Occipital lobe (tissue), 2 donors: ENCODE measurements around the gene PIP4K2C. TPM values are rescaled to one million over a fixed set of nuclear protein-coding genes. Genes with fewer than 3 reads are reported as not detected.
A peak's percentile ranks its signal among the peaks of the same experiment; 100 is the strongest.
"Not testable (repeated sequence)": the region's sequence is repeated elsewhere in the genome, so short reads cannot be mapped to it uniquely, and the experiment has no call there.

Experiments used
- DNase-seq: peaks from one replicate; lab custom pipeline; 2025; lab: John Stamatoyannopoulos, UW
- total RNA-seq: library from RNA; depleted of rRNA; stranded (reverse); fragments of >200 nt; gene quantifications from one replicate; pipeline ENCODE4 v1.2.3, GENCODE V29; 2014

PIP4K2C gene
- total RNA-seq, 1 donor from 2014 or later: 13.6 TPM

DNA sequence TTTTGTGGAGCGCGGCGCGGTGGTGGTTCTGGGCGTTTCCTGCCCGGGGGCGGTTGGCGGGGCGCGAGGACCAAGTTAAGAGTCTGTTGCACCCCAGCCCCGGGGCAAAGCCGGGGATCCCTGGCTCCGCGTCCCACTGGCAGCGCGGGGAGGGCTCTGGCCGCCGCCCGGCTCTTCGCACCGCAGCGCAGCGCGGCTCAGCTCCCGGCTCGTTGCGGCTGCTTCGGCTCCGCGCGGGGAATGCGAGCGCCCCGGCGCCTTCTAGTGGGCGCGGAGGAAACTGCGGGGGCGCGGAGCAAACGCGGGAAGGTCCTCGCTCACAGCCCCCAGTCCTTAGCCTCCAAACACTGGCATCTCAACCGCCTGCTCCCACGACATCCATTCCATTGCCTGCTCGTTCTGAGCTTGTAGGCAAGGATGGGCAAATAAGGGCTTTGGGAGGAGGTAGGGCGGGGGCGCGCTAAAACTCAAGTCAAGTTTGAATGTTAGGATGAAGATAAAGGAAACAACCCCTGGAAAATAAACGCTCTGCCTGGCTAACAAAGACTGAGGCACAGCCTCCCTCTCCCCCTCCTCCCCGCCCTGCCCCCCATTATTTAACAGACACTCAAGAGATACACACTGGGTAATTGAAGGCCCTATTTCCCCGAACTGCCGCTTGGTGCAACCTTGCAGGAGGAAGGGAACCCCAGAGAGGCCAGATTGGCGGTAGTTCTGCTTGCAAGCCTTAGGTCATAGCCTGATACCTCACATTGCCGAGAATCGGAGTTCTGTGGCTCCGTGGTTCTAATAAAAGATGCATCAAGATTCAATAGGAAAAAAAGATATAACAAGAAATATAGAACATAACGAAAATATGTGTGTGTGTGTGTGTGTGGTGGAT lies 42.2 kb downstream of the PIP4K2C start, which contains the start of gene B4GALNT1:
Gene B4GALNT1, minus strand, starts transcription at position 244 of the 883 bp plus-strand sequence. CDS start 1,069 bp downstream, outside the sequence.
- DNase-seq: peak; percentile 60

GRCh38 chr12:57636731-57637130 lies 45.7 kb downstream of the PIP4K2C start:
- not testable (repeated sequence) for DNase-seq

GRCh38 chr12:57637364-57637763 lies 46.4 kb downstream of the PIP4K2C start:
- DNase-seq: no peak

DNA sequence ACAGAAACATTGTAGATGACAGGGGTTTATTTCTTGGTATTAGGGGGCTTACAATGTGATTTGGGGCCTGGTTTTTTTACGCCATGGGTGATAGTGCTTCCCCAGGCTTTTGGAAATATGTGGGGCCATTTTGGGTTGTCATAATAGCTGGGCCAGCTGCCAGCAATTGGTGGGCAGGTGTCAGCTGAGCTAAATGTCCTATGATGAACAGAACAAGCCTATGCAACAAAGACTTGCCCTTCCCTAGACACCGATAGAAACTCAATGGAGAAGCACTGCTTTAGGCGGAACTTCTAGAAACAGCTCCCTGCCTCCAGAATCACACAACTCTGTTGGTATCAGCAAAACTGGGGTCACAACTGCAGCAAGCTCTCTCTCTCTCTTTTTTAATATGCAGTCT lies 47.1 kb downstream of the PIP4K2C start:
- no peak for DNase-seq

DNA sequence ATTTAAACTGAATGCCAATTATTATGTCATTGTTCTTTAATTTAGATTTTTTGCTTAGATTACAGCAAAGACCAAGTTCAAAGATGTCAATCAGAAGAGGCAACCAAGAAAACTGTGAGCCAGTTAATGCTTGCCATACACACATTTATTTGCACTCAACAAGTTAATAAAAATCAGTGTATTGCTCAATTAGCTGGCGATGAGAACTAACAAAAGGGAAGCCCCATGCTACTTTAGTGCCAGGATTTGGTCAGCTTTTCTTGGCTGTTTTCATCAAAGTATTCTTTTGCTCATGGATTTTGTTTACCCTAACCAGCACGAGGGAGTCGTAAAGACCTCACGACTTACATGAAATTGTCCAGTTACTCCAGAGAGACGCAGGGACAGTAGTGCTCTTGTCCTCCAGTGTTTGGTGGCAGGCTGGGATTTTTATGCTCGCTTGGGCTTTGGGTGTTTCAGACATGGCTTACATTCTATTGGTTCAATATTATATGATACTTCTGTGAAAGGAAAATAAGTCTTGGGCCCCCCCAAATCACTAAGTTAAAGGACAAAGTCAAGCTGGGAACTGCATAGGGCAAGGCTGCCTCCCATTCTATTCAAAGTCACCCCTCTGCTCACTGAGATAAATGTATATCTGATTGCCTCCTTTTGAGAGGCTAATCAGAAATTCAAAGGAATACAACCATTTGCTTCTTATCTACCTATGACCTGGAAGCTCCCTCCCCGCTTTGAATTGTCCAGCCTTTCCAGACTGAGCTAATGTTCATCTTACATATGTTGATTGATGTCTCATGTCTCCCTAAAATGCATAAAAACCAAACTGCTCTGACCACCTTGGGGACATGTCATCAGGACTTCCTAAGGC lies 49.4 kb downstream of the PIP4K2C start:
- no peak for DNase-seq

DNA sequence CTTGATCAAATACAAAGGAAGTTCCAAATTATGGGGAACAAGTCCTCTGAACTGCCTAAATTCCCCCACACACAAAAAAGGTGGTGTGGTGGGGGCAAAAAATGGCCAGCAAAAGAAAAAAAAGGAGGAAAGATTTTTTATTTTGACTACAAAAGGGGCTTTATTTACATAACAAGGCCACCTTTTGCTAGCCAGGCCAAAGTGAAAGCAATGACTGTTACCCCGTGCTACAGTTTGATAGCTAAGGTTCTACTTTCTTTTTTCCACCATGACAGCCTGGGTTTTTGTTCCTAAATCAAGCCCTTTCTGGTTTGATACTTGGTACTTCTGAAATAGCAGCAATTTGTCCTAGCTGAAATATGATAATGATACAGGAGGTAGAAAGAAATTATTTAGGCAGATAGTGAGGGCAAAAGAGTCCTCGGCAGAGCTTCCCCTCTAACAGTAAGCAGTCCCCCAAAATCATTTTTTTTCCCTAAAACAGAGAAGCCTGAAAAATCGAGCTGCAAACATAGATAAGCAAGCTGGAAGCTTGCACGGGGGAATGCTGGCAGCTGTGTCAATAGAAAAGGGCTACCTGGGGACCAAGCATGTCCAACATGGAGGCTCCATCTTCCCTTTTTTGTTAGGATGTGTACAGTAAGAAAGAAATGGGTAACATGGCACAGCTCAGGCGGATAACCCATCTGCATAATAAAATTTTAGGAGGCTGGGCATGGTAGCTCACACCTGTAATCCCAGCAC lies 50.9 kb downstream of the PIP4K2C start:
- DNase-seq: no peak

DNA sequence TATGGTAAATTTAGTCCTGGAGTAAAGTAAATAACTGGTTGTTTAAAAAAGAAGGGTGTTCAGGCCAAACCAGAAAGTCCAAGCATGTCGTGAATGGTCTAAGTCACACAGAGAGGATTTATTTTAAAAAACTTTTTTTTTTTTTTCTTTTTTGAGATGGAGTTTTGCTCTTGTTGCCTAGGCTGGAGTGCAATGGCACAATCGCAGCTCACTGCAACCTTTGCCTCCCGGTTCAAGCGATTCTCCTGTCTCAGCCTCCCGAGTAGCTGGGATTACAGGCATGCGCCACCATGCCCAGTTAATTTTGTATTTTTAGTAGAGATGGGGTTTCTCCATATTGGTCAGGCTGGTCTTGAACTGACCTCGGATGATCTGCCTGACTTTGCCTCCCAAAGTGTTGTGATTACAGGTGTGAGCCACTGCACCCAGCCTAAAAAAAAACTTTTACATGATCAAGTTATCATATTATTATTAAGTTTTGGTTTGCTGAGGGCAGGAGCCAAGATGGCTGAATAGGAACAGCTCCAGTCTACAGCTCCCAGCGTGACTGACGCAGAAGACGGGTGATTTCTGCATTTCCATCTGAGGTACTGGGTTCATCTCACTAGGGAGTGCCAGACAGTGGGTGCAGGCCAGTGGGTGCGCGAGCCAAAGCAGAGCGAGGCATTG lies 55.1 kb downstream of the PIP4K2C start:
- DNase-seq: not testable (repeated sequence)

- DNase-seq: not testable (repeated sequence)
These were observed 55.7 kb downstream of the PIP4K2C start for GRCh38 chr12:57646659-57647049.

Other genes starting within 250 kb of the PIP4K2C start
- 21.7 TPM for gene R3HDM2, start 160.1 kb upstream of the PIP4K2C start, total RNA-seq
- not detected for gene INHBC, start 156.4 kb upstream of the PIP4K2C start, total RNA-seq
- gene INHBE, start 135.9 kb upstream of the PIP4K2C start, total RNA-seq: not detected
- 0.16 TPM for gene GLI1, start 131.4 kb upstream of the PIP4K2C start, total RNA-seq
- gene ARHGAP9, start 111.3 kb upstream of the PIP4K2C start, total RNA-seq: 0.94 TPM
- 65.2 TPM for gene MARS1, start 103.1 kb upstream of the PIP4K2C start, total RNA-seq
- 5.3 TPM for gene DDIT3, start 70.7 kb upstream of the PIP4K2C start, total RNA-seq
- gene MBD6, start 68.4 kb upstream of the PIP4K2C start, total RNA-seq: 2.0 TPM
- gene DCTN2, start 44.0 kb upstream of the PIP4K2C start, total RNA-seq: 103 TPM
- 50.2 TPM for gene KIF5A, start 41.1 kb upstream of the PIP4K2C start, total RNA-seq
- 44.5 TPM for gene DTX3, start 13.6 kb downstream of the PIP4K2C start, total RNA-seq
- 49.4 TPM for gene ARHGEF25, start 20.2 kb downstream of the PIP4K2C start, total RNA-seq
- gene B4GALNT1, start 42.0 kb downstream of the PIP4K2C start, total RNA-seq: 45.2 TPM
- 90.0 TPM for gene OS9, start 102.9 kb downstream of the PIP4K2C start, total RNA-seq
- gene AGAP2, start 147.6 kb downstream of the PIP4K2C start, total RNA-seq: 25.6 TPM
- 41.0 TPM for gene TSPAN31, start 153.8 kb downstream of the PIP4K2C start, total RNA-seq
- gene CDK4, start 161.1 kb downstream of the PIP4K2C start, total RNA-seq: 59.0 TPM
- gene MARCHF9, start 163.9 kb downstream of the PIP4K2C start, total RNA-seq: 15.9 TPM
- not detected for gene CYP27B1, start 175.9 kb downstream of the PIP4K2C start, total RNA-seq
- gene METTL1, start 180.9 kb downstream of the PIP4K2C start, total RNA-seq: 0.94 TPM
- gene EEF1AKMT3, start 181.4 kb downstream of the PIP4K2C start, total RNA-seq: 2.2 TPM
- 27.3 TPM for gene TSFM, start 191.6 kb downstream of the PIP4K2C start, total RNA-seq
- gene AVIL, start 227.5 kb downstream of the PIP4K2C start, total RNA-seq: 0.78 TPM